SH-SY5Y (cell line): ENCODE results near the gene KLKB1.

Experiments
- GATA2 ChIP-seq: IDR thresholded peaks from 2 replicates; pipeline ENCODE4 v1.6.1; 2011; ENCODE audit warnings: mild to moderate bottlenecking, low read depth, low read length
- GATA3 ChIP-seq: IDR thresholded peaks from 2 replicates; pipeline ENCODE4 v1.6.1; 2011; ENCODE audit warnings: low read depth, mild to moderate bottlenecking, low read length, moderate library complexity

- TF ChIP-seq GATA3 (no peak), GATA2 (no peak)
These were observed 9.5 kb upstream of the KLKB1 start for GRCh38 chr4:186217733-186218293.
